NCI-H2196 (cell line): ENCODE results near the gene AMPH.

Experiments used
- DNase-seq: peaks from one replicate; lab custom pipeline; 2025; ENCODE audit not compliant: unreplicated experiment; lab: John Stamatoyannopoulos, UW

The AMPH gene

GRCh38 chr7:38630720-38631673 lies at the start of gene AMPH:
AMPH (minus strand) TSS chr7:38631373; CDS start chr7:38631351, 22 bp downstream.
- DNase-seq, result peak; percentile 14

GRCh38 chr7:38679419-38679818 lies 48.2 kb upstream of the AMPH start:
- no peak for DNase-seq

GRCh38 chr7:38678698-38679054 lies 47.5 kb upstream of the AMPH start:
- DNase-seq, result no peak

GRCh38 chr7:38677981-38678697 lies 47.0 kb upstream of the AMPH start:
- no peak for DNase-seq

- DNase-seq, result no peak
Measured at GRCh38 chr7:38675494-38676106, 44.4 kb upstream of the AMPH start.

GRCh38 chr7:38674513-38674912 lies 43.3 kb upstream of the AMPH start:
- no peak for DNase-seq

GRCh38 chr7:38673795-38674194 lies 42.6 kb upstream of the AMPH start:
- DNase-seq, result no peak

- DNase-seq, result no peak
Measured at GRCh38 chr7:38671911-38672905, 41.0 kb upstream of the AMPH start.

GRCh38 chr7:38669965-38670520 lies 38.9 kb upstream of the AMPH start:
- no peak for DNase-seq

DNA sequence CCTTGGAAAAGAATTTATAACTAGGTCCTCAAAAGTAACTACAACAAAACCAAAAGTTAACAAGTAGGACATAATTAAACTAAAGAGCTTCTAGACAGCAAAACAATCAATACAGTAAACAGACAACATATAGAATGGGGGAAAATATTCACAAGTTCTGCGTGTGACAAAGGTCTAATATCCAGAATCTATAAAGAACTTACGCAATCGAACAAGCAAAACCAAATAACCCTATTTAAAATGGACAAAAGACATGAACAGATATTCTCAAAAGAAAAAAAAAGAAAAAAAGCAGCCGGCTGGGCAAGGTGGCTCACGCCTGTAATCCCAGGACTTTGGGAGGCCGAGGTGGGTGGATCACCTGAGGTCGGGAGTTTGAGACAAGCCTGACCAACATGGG lies 33.8 kb upstream of the AMPH start:
- no peak for DNase-seq

DNA sequence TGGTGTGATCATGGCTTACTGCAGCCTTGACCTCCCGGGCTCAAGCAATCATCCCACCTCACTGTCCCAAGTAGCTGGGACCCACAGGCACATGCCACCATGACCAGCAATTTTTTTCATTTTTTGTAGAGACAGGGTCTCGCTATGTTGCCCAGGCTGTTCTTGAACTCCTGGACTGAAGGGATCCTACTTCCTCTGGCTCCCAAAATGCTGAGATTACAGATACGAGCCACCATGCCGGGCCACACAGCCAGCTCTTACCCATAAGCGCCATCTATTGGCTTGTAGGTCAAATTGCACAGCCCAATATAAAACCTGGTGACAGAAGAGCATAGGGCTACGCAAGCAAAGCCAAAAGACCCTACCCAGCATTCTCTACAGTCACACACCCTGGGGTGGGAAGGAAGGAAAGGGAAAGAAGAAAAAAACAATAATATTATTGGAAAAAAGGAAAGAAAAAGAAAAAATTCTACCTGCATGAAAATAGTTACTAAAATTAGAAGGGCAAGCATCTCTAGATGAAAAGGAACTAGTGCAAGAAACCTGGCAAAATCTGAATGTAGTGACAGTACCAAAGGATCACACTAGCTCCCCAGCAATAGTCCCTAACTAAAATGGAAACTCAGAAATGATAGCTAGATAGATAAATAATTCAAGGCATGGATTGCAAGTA lies 29.4 kb upstream of the AMPH start:
- DNase-seq, result peak; percentile 6

DNA sequence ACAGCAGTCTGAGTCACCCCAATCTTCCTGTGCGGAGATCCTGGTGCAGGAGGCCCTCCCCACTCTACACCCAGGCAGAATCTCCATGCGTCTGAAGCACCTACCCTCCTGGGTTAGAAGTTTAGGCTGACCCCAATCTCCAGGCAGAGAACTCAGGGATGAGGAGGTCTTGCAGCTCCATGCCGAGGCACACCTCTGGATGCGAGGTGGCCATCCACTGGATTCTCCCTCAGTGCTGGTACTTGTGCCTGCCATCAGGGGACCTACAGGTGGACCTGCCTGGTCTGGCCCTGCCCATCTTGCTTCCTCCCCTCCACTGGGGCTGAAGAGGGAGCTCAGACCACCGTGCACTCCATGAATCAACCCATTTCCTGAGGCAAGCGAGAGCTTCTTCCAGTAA lies 28.8 kb upstream of the AMPH start:
- no peak for DNase-seq

- no peak for DNase-seq
Measured at GRCh38 chr7:38658921-38659320, 27.7 kb upstream of the AMPH start.

DNA sequence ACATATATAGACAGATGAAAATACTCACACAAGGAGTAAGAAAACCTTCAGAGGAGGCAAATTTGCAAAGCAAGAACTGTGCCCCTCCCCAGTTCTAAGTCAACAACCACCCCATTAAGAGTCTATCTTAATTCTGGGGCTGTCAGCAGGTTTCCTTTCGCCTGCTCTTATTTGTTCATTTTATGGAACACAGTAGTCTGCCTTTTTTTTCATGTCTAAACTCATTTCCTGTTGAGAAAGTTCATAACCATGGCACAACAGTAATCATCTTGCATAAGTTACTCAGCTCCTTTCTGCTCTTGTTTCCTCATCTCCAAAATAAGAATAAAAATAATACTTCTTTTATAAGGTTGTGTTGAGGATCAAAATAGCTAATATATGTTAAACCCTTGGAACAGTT lies 25.8 kb upstream of the AMPH start:
- no peak for DNase-seq

GRCh38 chr7:38655833-38656774 lies 24.9 kb upstream of the AMPH start:
- DNase-seq, result no peak

- no peak for DNase-seq
Measured at GRCh38 chr7:38637957-38638356, 6.8 kb upstream of the AMPH start.

DNA sequence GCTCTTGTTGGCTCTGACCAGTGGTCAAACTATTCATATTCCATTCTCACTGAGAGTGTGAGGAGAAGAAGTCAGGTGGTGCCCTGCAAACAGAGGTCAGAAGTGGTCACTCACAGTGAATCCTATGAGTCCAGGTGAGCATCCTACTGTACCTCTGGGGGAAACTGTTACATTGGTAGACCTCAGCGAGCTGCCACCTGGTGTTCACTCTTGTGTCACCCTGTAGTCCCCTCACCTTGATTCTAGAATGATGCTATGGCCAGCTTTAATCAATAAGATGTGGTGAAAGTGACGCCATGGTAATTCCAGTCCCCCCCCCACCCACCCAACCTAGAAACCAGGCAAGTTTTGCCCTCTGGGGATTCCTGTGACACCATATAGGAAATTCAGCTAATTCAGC lies 1.2 kb upstream of the AMPH start:
- no peak for DNase-seq

GRCh38 chr7:38629651-38630510 lies 1.3 kb downstream of the AMPH start:
- no peak for DNase-seq
